ENCODE measurements around the gene PER2. TPM values are rescaled to one million over a fixed set of nuclear protein-coding genes. Genes with fewer than 3 reads are reported as not detected.

Gene PER2
- total and polyA plus RNA-seq, 10 of the 15 experiments (the other 5 are each of a cell fraction or from before 2014, with no cell fraction given), result 1.5 to 15.1 (median 4.6) TPM

GRCh38 chr2:238296638-238297457 is 8.4 kb upstream of the PER2 start (continued):
- TF ChIP-seq BCL3 (IDR thresholded peaks at IDR 0.05; ENCODE audit: borderline replicate concordance, insufficient read depth, low read depth, low read length, poor library complexity, severe bottlenecking) (no peak), ZBTB11 (CRISPR knock-in tag; IDR thresholded peaks at IDR 0.05) (no peak), YBX1 (IDR thresholded peaks at IDR 0.05) (no peak), NR2C1 (IDR thresholded peaks at IDR 0.05) (no peak), SPI1 (IDR thresholded peaks at IDR 0.05; ENCODE audit: borderline replicate concordance, insufficient read depth, low read depth, low read length) (no peak), NFYA (IDR thresholded peaks at IDR 0.05; ENCODE audit: borderline replicate concordance, low read depth, low read length) (no peak)

Measured in GM12878 (cell line).